Upper lobe of right lung (tissue), 1 donor: ENCODE results near the gene DENND6B. TPM values are rescaled to one million over a fixed set of nuclear protein-coding genes. Genes with fewer than 3 reads are reported as not detected.
A peak's percentile ranks its signal among the peaks of the same experiment; 100 is the strongest.

Experiments used
- ATAC-seq: fragments of 200-7000 bp; cut with Tn5 transposase; one replicate; pipeline ENCODE4 v1.9.1; 2020; ENCODE audit warnings: mild to moderate bottlenecking, moderate library complexity
- DNase-seq: peaks from one replicate; pipeline ENCODE4 v3.0.0-alpha.2; 2020
- H3K27ac ChIP-seq: fragments of 200-600 bp; one replicate; pipeline ENCODE4 v1.8.0; 2022
- H3K27me3 ChIP-seq: fragments of 200-600 bp; one replicate; pipeline ENCODE4 v1.8.0; 2022; ENCODE audit warnings: mild to moderate bottlenecking
- H3K36me3 ChIP-seq: fragments of 200-600 bp; one replicate; pipeline ENCODE4 v1.8.0; 2022
- H3K4me1 ChIP-seq: fragments of 200-600 bp; one replicate; pipeline ENCODE4 v1.8.0; 2022
- H3K4me3 ChIP-seq: fragments of 200-600 bp; one replicate; pipeline ENCODE4 v1.8.0; 2022; ENCODE audit warnings: mild to moderate bottlenecking
- H3K9me3 ChIP-seq: fragments of 200-600 bp; one replicate; pipeline ENCODE4 v1.8.0; 2022
- CTCF ChIP-seq: fragments of 200-600 bp; IDR thresholded peaks from one replicate; pipeline ENCODE4 v1.8.0; 2022; ENCODE audit warnings: antibody characterized with exemption
- intact Hi-C: fragments of 100-400 bp; cut with DNase I; formaldehyde crosslinking; loops from one replicate; pipeline ENCODE4 v1.11.0; 2022
- total RNA-seq: library from RNA; stranded (reverse); fragmentation: NEBNext Ultra II Directional; extraction: Animal tissue kit (Norgen Biotek cat#: 25700); gene quantifications from one replicate; pipeline ENCODE4 v1.2.1, GENCODE V29; 2021
- donor health status: DM: no; HTN: yes; CAD: no; lungs with severe emphysema.

The DENND6B gene
- total RNA-seq, 1 donor from 2014 or later = 9.3 TPM

- no peaks in the 10 kb centered on the region for H3K36me3 ChIP-seq
- peak within 1 kb of the TSS; percentile 50 for H3K4me3 ChIP-seq
- peaks cover 12% of the 10 kb centered on the region for H3K4me1 ChIP-seq
- TF ChIP-seq CTCF = no peak
- intact Hi-C loops = loop anchor here (10.0 kb wide), 1 partner anchor 243 kb away; the partner anchor contains the start of genes LMF2 and NCAPH2
- peaks cover 15% of the 10 kb centered on the region for H3K27me3 ChIP-seq
- no peak for DNase-seq
- peak within 1 kb of the TSS; percentile 17 for H3K27ac ChIP-seq
- H3K9me3 ChIP-seq = no peaks in the 10 kb centered on the region
- ATAC-seq = peak; percentile 15
Observed at GRCh38 chr22:50261615-50262459, 65.0 kb downstream of the DENND6B start, which contains the start of gene MAPK12. Gene MAPK12 (minus strand): TSS chr22:50261683. CDS start chr22:50261509, 174 bp downstream.

GRCh38 chr22:50260801-50261614 is 65.8 kb downstream of the DENND6B start:
- intact Hi-C loops = loop anchor here (10.0 kb wide), 1 partner anchor 244 kb away; the partner anchor contains the start of genes LMF2 and NCAPH2
- DNase-seq = no peak
- Histone ChIP-seq H3K36me3 (no peaks in the 10 kb centered on the region), H3K4me1 (peaks cover 12% of the 10 kb centered on the region), H3K27ac (peak overlapping the region; percentile 17), H3K27me3 (peaks cover 15% of the 10 kb centered on the region), H3K4me3 (peak overlapping the region; percentile 50), H3K9me3 (no peaks in the 10 kb centered on the region)
- peak; percentile 8 for ATAC-seq
- TF ChIP-seq CTCF = no peak

- H3K27ac ChIP-seq = peak overlapping the region; percentile 17
- H3K36me3 ChIP-seq = no peaks in the 10 kb centered on the region
- no peak for ATAC-seq
- intact Hi-C loops = loop anchor here (10.0 kb wide), 1 partner anchor 244 kb away; the partner anchor contains the start of genes LMF2 and NCAPH2
- no peaks in the 10 kb centered on the region for H3K9me3 ChIP-seq
- no peak for DNase-seq
- H3K4me3 ChIP-seq = peak overlapping the region; percentile 50
- peaks cover 12% of the 10 kb centered on the region for H3K4me1 ChIP-seq
- peaks cover 15% of the 10 kb centered on the region for H3K27me3 ChIP-seq
- no peak for TF ChIP-seq CTCF
Observed at GRCh38 chr22:50260434-50260800, 66.4 kb downstream of the DENND6B start.

GRCh38 chr22:50259302-50259701 is 67.5 kb downstream of the DENND6B start:
- peaks cover 15% of the 10 kb centered on the region for H3K27me3 ChIP-seq
- TF ChIP-seq CTCF = no peak
- H3K4me3 ChIP-seq = no peak overlapping the region
- DNase-seq = no peak
- H3K9me3 ChIP-seq = no peaks in the 10 kb centered on the region
- no peak overlapping the region for H3K27ac ChIP-seq
- no peaks in the 10 kb centered on the region for H3K36me3 ChIP-seq
- ATAC-seq = no peak
- intact Hi-C loops = no loop called here
- H3K4me1 ChIP-seq = peaks cover 12% of the 10 kb centered on the region

Other genes with a start within 250 kb of the DENND6B start
- gene MLC1, start 241.6 kb downstream of the DENND6B start, total RNA-seq = 2.3 TPM
- gene MOV10L1, start 237.0 kb downstream of the DENND6B start, total RNA-seq = 1.2 TPM
- 3.0 TPM for gene PANX2, start 156.3 kb downstream of the DENND6B start, total RNA-seq
- 36.5 TPM for gene TRABD, start 141.1 kb downstream of the DENND6B start, total RNA-seq
- 17.6 TPM for gene SELENOO, start 126.0 kb downstream of the DENND6B start, total RNA-seq
- 51.3 TPM for gene TUBGCP6, start 82.0 kb downstream of the DENND6B start, total RNA-seq
- gene HDAC10, start 75.7 kb downstream of the DENND6B start, total RNA-seq = 48.9 TPM
- gene MAPK12, start 65.3 kb downstream of the DENND6B start, total RNA-seq = 22.2 TPM
- gene MAPK11, start 56.6 kb downstream of the DENND6B start, total RNA-seq = 26.1 TPM
- gene PLXNB2, start 19.4 kb downstream of the DENND6B start, total RNA-seq = 308 TPM
- 54.0 TPM for gene PPP6R2, start 16.3 kb upstream of the DENND6B start, total RNA-seq
- 69.4 TPM for gene SBF1, start 148.0 kb upstream of the DENND6B start, total RNA-seq
- gene ADM2, start 154.5 kb upstream of the DENND6B start, total RNA-seq = 2.6 TPM
- gene MIOX, start 159.8 kb upstream of the DENND6B start, total RNA-seq = not detected
- 65.8 TPM for gene LMF2, start 180.7 kb upstream of the DENND6B start, total RNA-seq
- gene NCAPH2, start 181.2 kb upstream of the DENND6B start, total RNA-seq = 51.8 TPM
- 3.1 TPM for gene SCO2, start 198.6 kb upstream of the DENND6B start, total RNA-seq
- 122 TPM for gene TYMP, start 203.0 kb upstream of the DENND6B start, total RNA-seq
- gene KLHDC7B, start 218.9 kb upstream of the DENND6B start, total RNA-seq = 0.69 TPM
- not detected for gene SYCE3, start 235.9 kb upstream of the DENND6B start, total RNA-seq